ENCODE measurements around the gene ASPM. TPM values are rescaled to one million over a fixed set of nuclear protein-coding genes. Genes with fewer than 3 reads are reported as not detected.

The ASPM gene
- total RNA-seq, 4 donors from 2014 or later, result under 0.01 to 3.2 (median 1.7) TPM

DNA sequence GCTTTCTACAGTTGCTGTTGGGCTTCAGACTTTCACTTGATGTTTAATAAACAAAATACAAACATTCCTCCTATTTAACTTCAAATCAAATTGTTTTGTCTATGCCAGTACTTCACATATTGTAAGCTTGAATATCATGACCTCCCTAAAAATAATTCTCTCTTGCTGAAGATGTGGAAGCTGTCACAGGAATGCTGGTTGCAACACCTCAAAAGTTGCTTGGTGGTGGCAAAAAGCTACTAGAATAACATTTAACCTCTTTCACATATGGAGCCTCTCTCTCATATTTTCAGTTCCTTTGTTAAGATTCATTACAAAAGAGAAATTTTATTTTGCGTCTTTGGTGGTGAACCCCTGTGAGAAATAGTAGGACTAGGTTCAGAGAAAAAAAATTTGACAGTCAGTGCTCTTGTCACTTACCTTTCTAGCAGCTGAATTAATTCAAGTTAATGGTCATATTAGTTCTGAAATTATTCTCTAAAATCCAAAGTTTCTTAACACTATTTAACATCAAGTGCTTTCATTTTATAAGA is 53.9 kb downstream of the ASPM start:
- TF ChIP-seq, protein P1, sequence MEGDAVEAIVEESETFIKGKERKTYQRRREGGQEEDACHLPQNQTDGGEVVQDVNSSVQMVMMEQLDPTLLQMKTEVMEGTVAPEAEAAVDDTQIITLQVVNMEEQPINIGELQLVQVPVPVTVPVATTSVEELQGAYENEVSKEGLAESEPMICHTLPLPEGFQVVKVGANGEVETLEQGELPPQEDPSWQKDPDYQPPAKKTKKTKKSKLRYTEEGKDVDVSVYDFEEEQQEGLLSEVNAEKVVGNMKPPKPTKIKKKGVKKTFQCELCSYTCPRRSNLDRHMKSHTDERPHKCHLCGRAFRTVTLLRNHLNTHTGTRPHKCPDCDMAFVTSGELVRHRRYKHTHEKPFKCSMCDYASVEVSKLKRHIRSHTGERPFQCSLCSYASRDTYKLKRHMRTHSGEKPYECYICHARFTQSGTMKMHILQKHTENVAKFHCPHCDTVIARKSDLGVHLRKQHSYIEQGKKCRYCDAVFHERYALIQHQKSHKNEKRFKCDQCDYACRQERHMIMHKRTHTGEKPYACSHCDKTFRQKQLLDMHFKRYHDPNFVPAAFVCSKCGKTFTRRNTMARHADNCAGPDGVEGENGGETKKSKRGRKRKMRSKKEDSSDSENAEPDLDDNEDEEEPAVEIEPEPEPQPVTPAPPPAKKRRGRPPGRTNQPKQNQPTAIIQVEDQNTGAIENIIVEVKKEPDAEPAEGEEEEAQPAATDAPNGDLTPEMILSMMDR (IDR thresholded peaks at IDR 0.05), result no peak
- no peak for ATAC-seq (ENCODE audit: low FRiP score)
- no peak for DNase-seq (ENCODE audit: low spot score)

DNA sequence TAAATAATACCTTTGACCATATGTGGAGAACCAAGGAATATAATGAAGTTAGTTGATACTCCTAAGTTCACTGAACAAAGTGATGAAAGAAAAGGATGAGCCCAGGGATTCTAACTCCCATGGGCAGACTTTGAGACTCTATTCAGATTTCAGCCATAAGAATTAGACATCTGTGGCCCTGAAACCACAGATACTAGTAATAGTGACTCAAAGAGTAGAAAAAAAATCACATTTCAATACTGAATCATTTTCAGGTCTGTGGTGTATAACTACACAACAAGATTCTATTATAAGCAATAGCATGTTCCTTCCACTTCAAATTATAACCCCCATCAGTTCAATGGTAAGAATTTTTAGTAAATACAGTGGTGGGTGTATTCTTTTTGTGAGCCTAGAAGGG is 63.0 kb downstream of the ASPM start:
- no peak for DNase-seq (ENCODE audit: low spot score)

DNA sequence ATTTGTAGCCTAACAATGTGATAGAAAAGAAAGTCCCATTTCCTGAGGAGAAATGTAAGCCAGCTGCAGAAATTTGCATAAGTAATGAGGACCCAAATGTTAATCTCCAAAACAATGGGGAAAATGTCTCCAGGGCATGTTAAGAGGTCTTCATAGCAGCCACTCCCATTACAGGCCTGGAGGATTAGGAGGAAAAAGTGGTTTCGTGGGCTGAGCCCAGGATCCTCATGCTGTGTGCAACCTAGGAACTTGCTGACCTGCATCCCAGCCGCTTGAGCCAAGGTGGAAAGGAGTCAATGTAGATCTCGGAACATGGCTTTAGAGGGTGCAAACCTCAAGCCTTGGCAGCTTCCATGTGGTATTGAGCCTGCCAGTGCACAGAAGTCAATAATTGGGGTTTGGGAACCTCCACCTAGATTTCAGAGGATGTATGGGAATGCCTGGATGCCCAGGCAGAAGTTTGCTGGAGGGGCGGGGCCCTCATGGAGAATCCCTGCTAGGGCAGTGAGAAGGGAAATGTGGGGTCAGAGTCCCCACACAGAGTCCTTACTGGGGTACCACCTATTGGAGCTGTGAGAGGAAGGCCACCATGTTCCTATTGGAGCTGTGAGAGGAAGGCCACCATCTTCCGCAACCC is 65.2 kb downstream of the ASPM start:
- ATAC-seq (ENCODE audit: low FRiP score), result no peak
- no peak for DNase-seq (ENCODE audit: low spot score)
- TF ChIP-seq, protein P1 (IDR thresholded peaks at IDR 0.05), result no peak

More for the DNA sequence above, 63.0 kb downstream of the ASPM start:
- TF ChIP-seq, protein P1 (IDR thresholded peaks at IDR 0.05), result no peak
- no peak for ATAC-seq (ENCODE audit: low FRiP score)

DNA sequence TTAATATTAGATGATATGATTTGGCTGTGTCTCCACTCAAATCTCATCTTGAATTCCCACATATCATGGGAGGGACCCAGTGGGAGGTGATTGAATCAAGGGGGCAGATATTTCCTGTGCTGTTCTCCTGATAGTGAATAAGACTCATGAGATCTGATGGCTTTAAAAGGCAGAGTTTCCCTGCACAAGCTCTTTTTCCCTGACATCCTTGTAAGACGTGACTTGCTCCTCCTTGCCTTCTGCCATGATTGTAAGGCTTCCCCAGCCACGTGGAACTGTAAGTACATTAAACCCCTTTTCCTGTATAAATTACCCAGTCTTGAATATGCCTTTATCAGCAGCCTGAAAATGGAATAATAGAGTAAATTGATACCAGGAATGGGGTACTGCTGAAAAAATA is 66.1 kb downstream of the ASPM start:
- ATAC-seq (ENCODE audit: low FRiP score) (no peak), DNase-seq (ENCODE audit: low spot score) (no peak)
- TF ChIP-seq, protein P1 (IDR thresholded peaks at IDR 0.05), result no peak

DNA sequence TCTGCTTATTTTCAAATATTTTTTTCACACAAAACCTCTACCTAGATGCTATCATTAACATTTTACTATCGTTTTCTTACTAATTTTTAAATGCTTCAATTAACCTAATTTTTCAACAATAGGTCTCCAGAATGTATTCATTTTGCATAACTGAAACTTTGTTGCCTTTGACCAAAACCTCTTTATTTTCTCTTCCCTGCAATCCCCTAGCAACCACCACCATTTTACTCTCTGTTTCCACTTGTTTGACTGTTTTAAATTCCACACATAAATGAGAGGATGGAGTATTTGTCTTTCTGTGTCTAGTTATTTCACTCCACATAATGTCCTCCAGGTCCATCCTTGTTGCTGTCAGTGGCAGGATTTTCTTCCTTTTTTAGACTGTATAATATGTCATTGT is 69.9 kb downstream of the ASPM start:
- TF ChIP-seq, protein P1 (IDR thresholded peaks at IDR 0.05), result no peak
- ATAC-seq (ENCODE audit: low FRiP score), result no peak
- no peak for DNase-seq (ENCODE audit: low spot score)

DNA sequence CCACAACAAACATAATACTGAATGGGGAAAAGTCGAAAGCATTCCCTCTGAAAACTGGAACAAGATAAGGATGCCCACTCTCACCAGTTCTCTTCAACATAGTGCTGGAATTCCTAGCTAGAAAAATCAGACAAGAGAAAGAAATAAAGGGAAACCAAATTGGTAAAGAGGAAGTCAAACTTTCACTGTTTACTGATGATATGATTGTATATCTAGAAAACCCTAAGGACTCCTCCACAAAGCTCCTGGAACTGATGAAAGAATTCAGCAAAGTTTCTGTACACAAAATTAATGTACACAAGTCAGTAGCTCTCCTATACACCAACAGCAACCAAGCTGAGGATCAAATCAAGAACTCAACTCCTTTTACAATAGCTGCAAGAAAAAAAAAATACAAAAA is 72.5 kb downstream of the ASPM start:
- TF ChIP-seq, protein P1 (IDR thresholded peaks at IDR 0.05), result no peak
- ATAC-seq (ENCODE audit: low FRiP score), result no peak
- DNase-seq (ENCODE audit: low spot score), result no peak

DNA sequence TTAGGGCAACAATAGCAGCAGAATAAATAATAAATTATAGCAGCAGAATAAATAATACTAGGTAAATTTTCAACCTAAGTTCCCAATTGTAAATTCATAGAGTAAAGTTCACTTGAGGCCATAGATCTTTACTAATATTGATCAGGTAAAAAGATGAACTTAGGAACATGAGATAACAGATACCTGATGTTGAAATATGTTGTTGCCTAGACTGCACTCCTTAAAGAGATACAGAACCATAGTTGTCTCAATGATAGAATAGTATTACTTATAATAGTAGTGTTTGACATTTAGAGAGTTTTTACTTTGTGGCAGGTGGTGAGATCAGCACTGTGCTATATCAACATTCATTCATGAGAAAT is 79.0 kb downstream of the ASPM start:
- TF ChIP-seq, protein P1 (IDR thresholded peaks at IDR 0.05), result no peak
- ATAC-seq (ENCODE audit: low FRiP score) (no peak), DNase-seq (ENCODE audit: low spot score) (no peak)

All from omental fat pad (tissue), 4 donors.